ENCODE data around the gene SGCD.

SGCD gene

DNA sequence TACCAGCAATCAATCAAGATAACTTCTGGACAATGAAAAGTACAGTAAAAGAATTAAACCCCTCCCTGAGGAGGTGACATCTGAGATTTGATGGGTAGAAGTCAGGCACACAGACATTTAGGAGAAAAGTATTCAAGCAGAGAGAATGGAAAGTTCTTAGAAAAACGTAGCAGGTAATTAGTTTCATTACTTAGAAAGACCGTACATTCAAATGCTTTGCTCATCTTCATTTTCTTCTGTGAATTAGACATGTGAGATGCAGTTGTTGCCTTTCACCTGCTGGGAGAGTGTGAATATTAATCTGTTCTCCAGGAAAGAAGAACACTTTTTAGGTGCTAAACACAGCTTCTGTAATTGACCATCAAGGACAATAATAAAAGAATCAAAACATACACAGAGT is 451.8 kb downstream of the SGCD start:
- Histone ChIP-seq H3K9me3 (ENCODE audit: control insufficient read depth, insufficient read depth, low read depth, low read length) (no peaks in the 10 kb centered on the region), H3K27ac (ENCODE audit: extremely low read depth, low read depth, low read length) (no peak overlapping the region), H3K4me1 (ENCODE audit: control insufficient read depth, insufficient read depth, low read length) (no peaks in the 10 kb centered on the region), H3K4me3 (ENCODE audit: low read depth, low read length) (no peak overlapping the region), H3K36me3 (ENCODE audit: control insufficient read depth in 2 of 2, insufficient read depth in 1 of 2, low read length in 2 of 2) (no peaks in the 10 kb centered on the region)
- ChIA-PET POLR2A (no interaction called here), CTCF (no interaction called here)
- TF ChIP-seq ZBTB48 (tag by site-specific recombination; IDR thresholded peaks at IDR 0.05), result no peak
- TF ChIP-seq ZNF223 (tag by site-specific recombination; IDR thresholded peaks at IDR 0.05), result no peak
- TF ChIP-seq SP2 (tag by site-specific recombination; IDR thresholded peaks at IDR 0.05), result no peak
- TF ChIP-seq ZNF777 (tag by site-specific recombination; IDR thresholded peaks at IDR 0.05; ENCODE audit: borderline replicate concordance), result no peak
- TF ChIP-seq ZFP3 (tag by site-specific recombination; IDR thresholded peaks at IDR 0.05; ENCODE audit: low read depth), result no peak
- TF ChIP-seq ZFP41 (tag by site-specific recombination; IDR thresholded peaks at IDR 0.05; ENCODE audit: borderline replicate concordance), result no peak
- no peak for TF ChIP-seq ZNF830 (tag by site-specific recombination; IDR thresholded peaks at IDR 0.05; ENCODE audit: low read depth)
- no peak for TF ChIP-seq ZNF311 (tag by site-specific recombination; IDR thresholded peaks at IDR 0.05; ENCODE audit: borderline replicate concordance)
- TF ChIP-seq ZNF23 (tag by site-specific recombination; IDR thresholded peaks at IDR 0.05; ENCODE audit: borderline replicate concordance), result no peak
- TF ChIP-seq ZNF140 (tag by site-specific recombination; IDR thresholded peaks at IDR 0.05), result no peak

DNA sequence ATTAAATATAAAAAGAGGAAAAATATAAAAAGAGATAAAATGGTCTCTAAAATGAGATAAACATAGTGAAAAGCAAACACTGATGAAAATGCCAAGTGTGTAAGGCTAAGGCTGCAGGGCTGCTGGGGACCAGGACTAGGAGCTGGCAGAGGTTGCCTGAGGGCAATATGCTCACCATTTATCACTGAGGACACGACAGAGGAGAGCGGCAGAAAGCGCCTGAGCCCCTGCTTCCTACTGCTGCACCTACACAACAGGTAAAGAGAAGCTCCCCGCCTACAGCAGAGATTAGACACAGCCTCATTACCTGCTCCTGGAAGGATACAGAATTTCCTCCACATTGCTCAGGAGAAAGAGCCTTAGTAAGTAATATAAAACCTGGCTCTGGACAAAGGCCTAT is 452.5 kb downstream of the SGCD start:
- ChIA-PET CTCF (no interaction called here), POLR2A (no interaction called here)
- H3K9me3 ChIP-seq (ENCODE audit: control insufficient read depth, insufficient read depth, low read depth, low read length), result no peaks in the 10 kb centered on the region
- H3K4me1 ChIP-seq (ENCODE audit: control insufficient read depth, insufficient read depth, low read length), result no peaks in the 10 kb centered on the region
- H3K27ac ChIP-seq (ENCODE audit: extremely low read depth, low read depth, low read length), result no peak overlapping the region
- no peak for TF ChIP-seq ZBTB21 (tag by site-specific recombination; IDR thresholded peaks at IDR 0.05)
- TF ChIP-seq, protein P1, sequence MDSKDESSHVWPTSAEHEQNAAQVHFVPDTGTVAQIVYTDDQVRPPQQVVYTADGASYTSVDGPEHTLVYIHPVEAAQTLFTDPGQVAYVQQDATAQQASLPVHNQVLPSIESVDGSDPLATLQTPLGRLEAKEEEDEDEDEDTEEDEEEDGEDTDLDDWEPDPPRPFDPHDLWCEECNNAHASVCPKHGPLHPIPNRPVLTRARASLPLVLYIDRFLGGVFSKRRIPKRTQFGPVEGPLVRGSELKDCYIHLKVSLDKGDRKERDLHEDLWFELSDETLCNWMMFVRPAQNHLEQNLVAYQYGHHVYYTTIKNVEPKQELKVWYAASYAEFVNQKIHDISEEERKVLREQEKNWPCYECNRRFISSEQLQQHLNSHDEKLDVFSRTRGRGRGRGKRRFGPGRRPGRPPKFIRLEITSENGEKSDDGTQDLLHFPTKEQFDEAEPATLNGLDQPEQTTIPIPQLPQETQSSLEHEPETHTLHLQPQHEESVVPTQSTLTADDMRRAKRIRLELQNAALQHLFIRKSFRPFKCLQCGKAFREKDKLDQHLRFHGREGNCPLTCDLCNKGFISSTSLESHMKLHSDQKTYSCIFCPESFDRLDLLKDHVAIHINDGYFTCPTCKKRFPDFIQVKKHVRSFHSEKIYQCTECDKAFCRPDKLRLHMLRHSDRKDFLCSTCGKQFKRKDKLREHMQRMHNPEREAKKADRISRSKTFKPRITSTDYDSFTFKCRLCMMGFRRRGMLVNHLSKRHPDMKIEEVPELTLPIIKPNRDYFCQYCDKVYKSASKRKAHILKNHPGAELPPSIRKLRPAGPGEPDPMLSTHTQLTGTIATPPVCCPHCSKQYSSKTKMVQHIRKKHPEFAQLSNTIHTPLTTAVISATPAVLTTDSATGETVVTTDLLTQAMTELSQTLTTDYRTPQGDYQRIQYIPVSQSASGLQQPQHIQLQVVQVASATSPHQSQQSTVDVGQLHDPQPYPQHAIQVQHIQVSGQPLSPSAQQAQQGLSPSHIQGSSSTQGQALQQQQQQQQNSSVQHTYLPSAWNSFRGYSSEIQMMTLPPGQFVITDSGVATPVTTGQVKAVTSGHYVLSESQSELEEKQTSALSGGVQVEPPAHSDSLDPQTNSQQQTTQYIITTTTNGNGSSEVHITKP (tag by site-specific recombination; IDR thresholded peaks at IDR 0.05), result no peak
- TF ChIP-seq ZNF16 (tag by site-specific recombination; IDR thresholded peaks at IDR 0.05; ENCODE audit: low read depth), result no peak
- TF ChIP-seq ZNF223 (tag by site-specific recombination; IDR thresholded peaks at IDR 0.05), result no peak
- TF ChIP-seq, protein P2, sequence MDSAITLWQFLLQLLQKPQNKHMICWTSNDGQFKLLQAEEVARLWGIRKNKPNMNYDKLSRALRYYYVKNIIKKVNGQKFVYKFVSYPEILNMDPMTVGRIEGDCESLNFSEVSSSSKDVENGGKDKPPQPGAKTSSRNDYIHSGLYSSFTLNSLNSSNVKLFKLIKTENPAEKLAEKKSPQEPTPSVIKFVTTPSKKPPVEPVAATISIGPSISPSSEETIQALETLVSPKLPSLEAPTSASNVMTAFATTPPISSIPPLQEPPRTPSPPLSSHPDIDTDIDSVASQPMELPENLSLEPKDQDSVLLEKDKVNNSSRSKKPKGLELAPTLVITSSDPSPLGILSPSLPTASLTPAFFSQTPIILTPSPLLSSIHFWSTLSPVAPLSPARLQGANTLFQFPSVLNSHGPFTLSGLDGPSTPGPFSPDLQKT (IDR thresholded peaks at IDR 0.05; ENCODE audit: borderline replicate concordance, low read depth, low read length), result no peak
- no peak overlapping the region for H3K4me3 ChIP-seq (ENCODE audit: low read depth, low read length)
- no peaks in the 10 kb centered on the region for H3K36me3 ChIP-seq (ENCODE audit: control insufficient read depth in 2 of 2, insufficient read depth in 1 of 2, low read length in 2 of 2)

DNA sequence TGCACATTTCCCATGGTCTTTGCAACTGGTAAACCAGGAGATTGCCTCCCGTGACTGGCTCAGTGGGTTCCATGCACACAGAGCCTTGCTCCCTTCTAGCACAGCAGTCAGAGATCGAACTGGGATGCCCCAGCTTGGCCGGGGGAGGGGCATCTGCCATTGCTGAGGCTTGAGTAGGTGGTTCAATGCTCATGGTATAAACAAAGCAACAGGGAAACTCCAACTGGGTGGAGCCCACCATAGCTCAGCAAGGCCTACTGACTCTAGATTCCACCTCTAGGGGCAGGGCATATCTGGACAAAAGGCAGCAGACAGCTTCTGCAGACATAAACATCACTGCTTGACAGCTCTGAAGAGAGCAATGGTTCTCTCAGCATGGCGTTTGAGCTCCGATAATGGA is 456.1 kb downstream of the SGCD start:
- no peak for TF ChIP-seq ZNF76 (tag by site-specific recombination; IDR thresholded peaks at IDR 0.05; ENCODE audit: borderline replicate concordance, low read depth)
- TF ChIP-seq ZNF394 (tag by site-specific recombination; IDR thresholded peaks at IDR 0.05; ENCODE audit: borderline replicate concordance), result no peak
- TF ChIP-seq WT1 (tag by site-specific recombination; IDR thresholded peaks at IDR 0.05), result no peak
- TF ChIP-seq, protein P3, sequence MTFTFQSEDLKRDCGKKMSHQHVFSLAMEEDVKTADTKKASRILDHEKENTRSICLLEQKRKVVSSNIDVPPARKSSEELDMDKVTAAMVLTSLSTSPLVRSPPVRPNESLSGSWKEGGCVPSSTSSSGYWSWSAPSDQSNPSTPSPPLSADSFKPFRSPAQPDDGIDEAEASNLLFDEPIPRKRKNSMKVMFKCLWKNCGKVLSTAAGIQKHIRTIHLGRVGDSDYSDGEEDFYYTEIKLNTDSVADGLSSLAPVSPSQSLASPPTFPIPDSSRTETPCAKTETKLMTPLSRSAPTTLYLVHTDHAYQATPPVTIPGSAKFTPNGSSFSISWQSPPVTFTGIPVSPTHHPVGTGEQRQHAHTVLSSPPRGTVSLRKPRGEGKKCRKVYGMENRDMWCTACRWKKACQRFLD (tag by site-specific recombination; IDR thresholded peaks at IDR 0.05), result no peak
- TF ChIP-seq ZNF155 (tag by site-specific recombination; IDR thresholded peaks at IDR 0.05), result no peak
- no peak for TF ChIP-seq ZNF211 (tag by site-specific recombination; IDR thresholded peaks at IDR 0.05; ENCODE audit: low read depth)
- TF ChIP-seq, protein P4, sequence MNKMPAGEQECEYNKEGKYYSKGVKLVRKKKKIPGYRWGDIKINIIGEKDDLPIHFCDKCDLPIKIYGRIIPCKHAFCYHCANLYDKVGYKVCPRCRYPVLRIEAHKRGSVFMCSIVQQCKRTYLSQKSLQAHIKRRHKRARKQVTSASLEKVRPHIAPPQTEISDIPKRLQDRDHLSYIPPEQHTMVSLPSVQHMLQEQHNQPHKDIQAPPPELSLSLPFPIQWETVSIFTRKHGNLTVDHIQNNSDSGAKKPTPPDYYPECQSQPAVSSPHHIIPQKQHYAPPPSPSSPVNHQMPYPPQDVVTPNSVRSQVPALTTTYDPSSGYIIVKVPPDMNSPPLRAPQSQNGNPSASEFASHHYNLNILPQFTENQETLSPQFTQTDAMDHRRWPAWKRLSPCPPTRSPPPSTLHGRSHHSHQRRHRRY (tag by site-specific recombination; IDR thresholded peaks at IDR 0.05), result no peak
- no peak for TF ChIP-seq ZBTB48 (tag by site-specific recombination; IDR thresholded peaks at IDR 0.05)
- TF ChIP-seq KLF1 (tag by site-specific recombination; IDR thresholded peaks at IDR 0.05), result no peak
- no peak for TF ChIP-seq ZBTB17 (tag by site-specific recombination; IDR thresholded peaks at IDR 0.05)
- no peak for TF ChIP-seq ZNF473 (tag by site-specific recombination; IDR thresholded peaks at IDR 0.05)
- no peak for TF ChIP-seq ZNF404 (tag by site-specific recombination; IDR thresholded peaks at IDR 0.05)
- no peak for TF ChIP-seq BCL11B (tag by site-specific recombination; IDR thresholded peaks at IDR 0.05; ENCODE audit: low read depth)
- no peak for TF ChIP-seq SP7 (tag by site-specific recombination; IDR thresholded peaks at IDR 0.05)
- CTCF ChIA-PET, result no interaction called here
- H3K4me1 ChIP-seq (ENCODE audit: control insufficient read depth, insufficient read depth, low read length), result no peaks in the 10 kb centered on the region
- no peaks in the 10 kb centered on the region for H3K36me3 ChIP-seq (ENCODE audit: control insufficient read depth in 2 of 2, insufficient read depth in 1 of 2, low read length in 2 of 2)
- no peak overlapping the region for H3K4me3 ChIP-seq (ENCODE audit: low read depth, low read length)
- POLR2A ChIA-PET, result no interaction called here
- H3K27ac ChIP-seq (ENCODE audit: extremely low read depth, low read depth, low read length), result no peak overlapping the region
- no peaks in the 10 kb centered on the region for H3K9me3 ChIP-seq (ENCODE audit: control insufficient read depth, insufficient read depth, low read depth, low read length)

Measured in HEK293 (cell line).